ENCODE measurements around the gene DCANP1. TPM values are rescaled to one million over a fixed set of nuclear protein-coding genes. Genes with fewer than 3 reads are reported as not detected.

DCANP1 gene
- total and polyA plus RNA-seq, 11 donors: 0.11 TPM; not detected in 10

DNA sequence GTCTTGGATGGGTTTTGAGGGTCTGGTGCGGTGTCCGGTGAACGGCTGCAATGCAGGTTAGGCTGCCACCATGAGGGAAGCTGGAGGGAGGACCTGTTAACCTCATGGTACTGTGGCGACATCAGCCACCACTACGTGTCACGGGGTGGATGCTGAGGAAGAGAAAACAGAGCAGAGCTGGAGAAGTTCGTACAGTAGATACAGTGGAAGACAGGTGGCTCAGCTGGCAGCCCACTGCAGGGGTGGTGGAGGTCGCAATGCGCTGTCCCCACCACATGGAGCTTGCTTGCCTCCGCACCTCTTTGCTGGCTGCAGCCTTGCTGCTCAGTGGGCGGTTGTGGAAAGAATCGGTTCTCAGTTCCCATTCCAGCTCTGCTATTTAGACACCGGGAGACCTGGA is 2.8 kb downstream of the DCANP1 start:
- peaks cover 0 to 38% (median 3%) of the 10 kb centered on the region in 12 donors for H3K4me1 ChIP-seq
- TF ChIP-seq POLR2A (IDR thresholded peaks at IDR 0.05): no peak
- TF ChIP-seq, protein P1, sequence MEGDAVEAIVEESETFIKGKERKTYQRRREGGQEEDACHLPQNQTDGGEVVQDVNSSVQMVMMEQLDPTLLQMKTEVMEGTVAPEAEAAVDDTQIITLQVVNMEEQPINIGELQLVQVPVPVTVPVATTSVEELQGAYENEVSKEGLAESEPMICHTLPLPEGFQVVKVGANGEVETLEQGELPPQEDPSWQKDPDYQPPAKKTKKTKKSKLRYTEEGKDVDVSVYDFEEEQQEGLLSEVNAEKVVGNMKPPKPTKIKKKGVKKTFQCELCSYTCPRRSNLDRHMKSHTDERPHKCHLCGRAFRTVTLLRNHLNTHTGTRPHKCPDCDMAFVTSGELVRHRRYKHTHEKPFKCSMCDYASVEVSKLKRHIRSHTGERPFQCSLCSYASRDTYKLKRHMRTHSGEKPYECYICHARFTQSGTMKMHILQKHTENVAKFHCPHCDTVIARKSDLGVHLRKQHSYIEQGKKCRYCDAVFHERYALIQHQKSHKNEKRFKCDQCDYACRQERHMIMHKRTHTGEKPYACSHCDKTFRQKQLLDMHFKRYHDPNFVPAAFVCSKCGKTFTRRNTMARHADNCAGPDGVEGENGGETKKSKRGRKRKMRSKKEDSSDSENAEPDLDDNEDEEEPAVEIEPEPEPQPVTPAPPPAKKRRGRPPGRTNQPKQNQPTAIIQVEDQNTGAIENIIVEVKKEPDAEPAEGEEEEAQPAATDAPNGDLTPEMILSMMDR (IDR thresholded peaks at IDR 0.05): no peak
- ATAC-seq: no peak
- 91 to 95% (median 93%) methylated on average over 13 of the region's 13 CpGs for WGBS, 4 donors
- no peak overlapping the region for H3K4me3 ChIP-seq
- DNase-seq: peak in 2 of 5 donors; percentile 13 to 53
- H3K9me3 ChIP-seq: no peaks in the 10 kb centered on the region
- no peak overlapping the region for H3K27ac ChIP-seq
- intact Hi-C loops (cut with DNase I): no loop called here
- no peaks in the 10 kb centered on the region for H3K36me3 ChIP-seq
- no peaks in the 10 kb centered on the region for H3K27me3 ChIP-seq

DNA sequence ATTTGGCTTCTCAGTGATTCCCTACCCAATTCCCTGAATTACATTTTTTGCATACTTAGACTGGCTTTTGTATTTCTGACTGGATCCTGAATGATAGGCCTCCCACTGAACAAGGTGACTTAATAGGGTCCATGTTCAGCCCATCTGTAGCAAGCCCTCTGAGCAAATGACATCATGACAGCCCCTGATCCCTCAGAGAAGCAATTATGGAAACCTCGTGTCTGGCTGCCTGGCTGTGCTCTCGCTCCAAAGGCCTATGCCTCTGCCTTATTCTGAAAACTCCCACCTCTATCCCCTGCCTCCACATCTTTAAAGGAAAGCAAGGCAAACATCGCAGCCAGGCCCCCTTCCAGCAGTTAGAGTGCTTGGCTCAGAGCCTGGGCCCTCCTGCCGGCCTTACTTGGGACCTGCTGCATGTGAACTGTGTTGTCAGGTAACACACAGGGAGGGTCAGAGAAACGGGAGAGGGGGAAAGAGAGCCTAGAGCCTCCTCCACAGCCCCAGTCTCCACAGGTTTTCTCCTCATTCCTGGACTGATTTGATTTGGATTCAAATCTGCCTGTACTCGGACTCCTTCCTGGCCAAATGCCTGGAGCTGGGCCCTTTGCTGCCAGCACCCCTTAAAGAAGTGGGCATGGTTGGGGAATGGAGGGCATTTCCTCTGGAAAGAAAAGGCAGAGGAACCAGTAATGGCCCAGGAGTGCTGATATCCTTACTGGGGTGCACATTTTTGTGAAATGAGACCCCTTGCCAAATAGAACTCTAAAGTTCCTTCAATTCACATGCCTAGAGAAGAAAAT is 3.8 kb downstream of the DCANP1 start:
- DNase-seq (peak in 2 of 5 donors; percentile 14 to 25), ATAC-seq (peak in 1 of 4 donors; percentile 41)
- Histone ChIP-seq H3K9me3 (no peaks in the 10 kb centered on the region), H3K4me1 (peaks cover 0 to 46% (median 4%) of the 10 kb centered on the region in 12 donors), H3K27ac (no peak overlapping the region), H3K36me3 (no peaks in the 10 kb centered on the region), H3K27me3 (no peaks in the 10 kb centered on the region), H3K4me3 (no peak overlapping the region)
- TF ChIP-seq, protein P1 (IDR thresholded peaks at IDR 0.05): no peak
- no peak for TF ChIP-seq POLR2A (IDR thresholded peaks at IDR 0.05)
- 32 to 53% (median 49%) methylated on average over 6 of the region's 6 CpGs for WGBS, 4 donors
- intact Hi-C loops (cut with DNase I): no loop called here

DNA sequence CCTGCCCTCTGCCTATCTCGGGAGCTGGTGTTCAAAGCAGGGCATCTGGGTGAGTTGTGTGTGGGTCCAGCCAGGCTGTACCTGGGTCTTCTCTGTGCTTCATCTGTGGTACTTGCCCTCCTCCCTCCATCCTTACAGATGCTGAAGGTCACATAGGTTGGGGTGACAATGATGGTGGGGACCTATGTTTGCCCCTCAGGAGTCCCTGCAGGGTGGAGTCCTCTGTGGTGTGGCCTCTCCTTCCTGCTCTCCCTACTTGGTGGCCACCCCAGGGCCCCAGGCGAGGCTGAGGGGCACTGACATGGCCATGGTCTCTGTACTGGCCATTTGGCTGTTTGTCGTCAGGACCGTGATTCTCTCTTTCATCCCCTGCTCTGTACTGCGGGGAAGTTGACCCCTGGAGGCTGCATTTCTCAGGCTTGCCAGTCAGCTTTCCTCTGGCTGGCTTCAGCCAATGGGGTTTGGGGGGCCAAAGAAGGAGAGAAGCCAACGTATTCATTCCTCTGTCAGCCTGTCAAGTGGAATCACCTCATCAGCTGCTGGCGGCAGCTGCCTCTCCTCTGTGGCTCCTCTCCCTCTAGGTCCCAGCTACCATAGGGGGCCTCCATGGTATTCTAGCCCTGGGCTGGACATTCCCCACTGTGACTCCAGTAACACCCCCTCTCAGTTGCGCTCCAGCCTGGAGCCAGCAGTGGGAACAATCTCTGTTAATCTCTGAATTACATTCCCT is 4.6 kb downstream of the DCANP1 start:
- WGBS, 4 donors: 67 to 87% (median 79%) methylated on average over 8 of the region's 8 CpGs
- Histone ChIP-seq H3K27ac (no peak overlapping the region), H3K4me3 (no peak overlapping the region), H3K4me1 (peaks cover 0 to 54% (median 10%) of the 10 kb centered on the region in 12 donors), H3K27me3 (no peaks in the 10 kb centered on the region), H3K9me3 (no peaks in the 10 kb centered on the region), H3K36me3 (no peaks in the 10 kb centered on the region)
- TF ChIP-seq, protein P1 (IDR thresholded peaks at IDR 0.05): no peak
- TF ChIP-seq POLR2A (IDR thresholded peaks at IDR 0.05): no peak
- ATAC-seq (no peak), DNase-seq (peak in 2 of 5 donors; percentile 1 to 12)
- intact Hi-C loops (cut with DNase I): no loop called here

DNA sequence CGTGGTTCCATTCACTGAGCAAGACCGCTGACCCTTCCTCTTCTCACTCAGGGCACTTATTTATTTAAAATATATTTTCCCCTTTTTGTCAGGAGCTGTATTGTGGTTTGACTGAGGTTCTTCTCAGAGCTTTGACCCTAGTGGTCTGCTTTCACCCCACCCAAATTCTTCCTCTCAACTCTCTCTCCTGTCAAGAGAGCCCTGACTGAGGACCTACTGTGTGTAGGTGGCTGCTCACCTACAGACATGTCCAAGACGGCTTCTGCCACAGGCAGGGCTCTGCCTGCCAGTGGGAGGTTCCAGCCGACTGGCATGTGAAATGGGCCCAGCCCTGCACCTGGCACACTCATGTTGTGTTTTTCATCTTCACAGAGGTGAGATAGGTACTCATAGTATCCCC is 5.2 kb downstream of the DCANP1 start:
- ATAC-seq: no peak

More for the DNA sequence above, 5.2 kb downstream of the DCANP1 start:
- 84 to 92% (median 87%) methylated on average over 4 of the region's 4 CpGs for WGBS, 4 donors
- intact Hi-C loops (cut with DNase I): loop anchor here in 1 of 10 donors (2.0 kb wide), 1 partner anchor 51 kb away; no protein-coding TSS in a partner anchor
- DNase-seq: peak in 1 of 5 donors; percentile 7
- Histone ChIP-seq H3K36me3 (no peaks in the 10 kb centered on the region), H3K4me3 (no peak overlapping the region), H3K4me1 (peaks cover 0 to 58% (median 10%) of the 10 kb centered on the region in 12 donors), H3K9me3 (no peaks in the 10 kb centered on the region), H3K27ac (peak overlapping the region in 1 of 12 donors; percentile 21), H3K27me3 (no peaks in the 10 kb centered on the region)
- TF ChIP-seq POLR2A (IDR thresholded peaks at IDR 0.05): no peak

All from heart left ventricle (tissue), 16 donors.